ENCODE results near the gene TRAK1. TPM values are rescaled to one million over a fixed set of nuclear protein-coding genes. Genes with fewer than 3 reads are reported as not detected.

The TRAK1 gene
- total and polyA plus RNA-seq, 7 donors = 17.6 to 42.7 (median 31.8) TPM

GRCh38 chr3:42179110-42179725 is 88.1 kb downstream of the TRAK1 start:
- DNase-seq = peak; percentile 65
- no peaks in the 10 kb centered on the region for H3K27me3 ChIP-seq
- no peaks in the 10 kb centered on the region for H3K9me3 ChIP-seq
- WGBS, 2 donors = 14 to 53% methylated on average over 7 of the region's 7 CpGs
- TF ChIP-seq EP300 (IDR thresholded peaks at IDR 0.05) = no peak
- no peak for TF ChIP-seq CTCF (IDR thresholded peaks at IDR 0.05)
- peak in 3 of 4 donors; percentile 28 to 61 (median 49) for TF ChIP-seq POLR2AphosphoS5 (IDR thresholded peaks at IDR 0.05)
- TF ChIP-seq POLR2A (IDR thresholded peaks at IDR 0.05) = no peak
- peaks cover 0 to 21% (median 16%) of the 10 kb centered on the region in 4 donors for H3K4me1 ChIP-seq
- intact Hi-C loops (cut with DNase I) = no loop called here
- H3K36me3 ChIP-seq = no peaks in the 10 kb centered on the region
- H3K4me3 ChIP-seq = no peak overlapping the region
- peak overlapping the region; percentile 42 to 59 (median 54) for H3K27ac ChIP-seq

- no peaks in the 10 kb centered on the region for H3K9me3 ChIP-seq
- TF ChIP-seq EP300 (IDR thresholded peaks at IDR 0.05) = no peak
- TF ChIP-seq POLR2AphosphoS5 (IDR thresholded peaks at IDR 0.05) = no peak
- no peak for TF ChIP-seq CTCF (IDR thresholded peaks at IDR 0.05)
- no peak for TF ChIP-seq POLR2A (IDR thresholded peaks at IDR 0.05)
- intact Hi-C loops (cut with DNase I) = no loop called here
- no peak overlapping the region for H3K27ac ChIP-seq
- no peak overlapping the region for H3K4me3 ChIP-seq
- no peaks in the 10 kb centered on the region for H3K27me3 ChIP-seq
- 19 to 77% methylated on average over 8 of the region's 8 CpGs for WGBS, 2 donors
- peaks cover 0 to 7% (median 3%) of the 10 kb centered on the region in 4 donors for H3K36me3 ChIP-seq
- H3K4me1 ChIP-seq = peaks cover 0 to 21% (median 16%) of the 10 kb centered on the region in 4 donors
- no peak for DNase-seq
Observed at GRCh38 chr3:42180901-42181300, 89.7 kb downstream of the TRAK1 start.

- TF ChIP-seq EP300 (IDR thresholded peaks at IDR 0.05) = no peak
- no peak for TF ChIP-seq POLR2A (IDR thresholded peaks at IDR 0.05)
- TF ChIP-seq POLR2AphosphoS5 (IDR thresholded peaks at IDR 0.05) = no peak
- no peak for TF ChIP-seq CTCF (IDR thresholded peaks at IDR 0.05)
- Histone ChIP-seq H3K4me3 (no peak overlapping the region), H3K4me1 (peaks cover 0 to 17% (median 16%) of the 10 kb centered on the region in 4 donors), H3K27ac (no peak overlapping the region), H3K27me3 (no peaks in the 10 kb centered on the region), H3K36me3 (peaks cover 0 to 7% (median 3%) of the 10 kb centered on the region in 4 donors), H3K9me3 (no peaks in the 10 kb centered on the region)
- 57 to 58% methylated on average over 3 of the region's 3 CpGs for WGBS, 2 donors
- no peak for DNase-seq
- intact Hi-C loops (cut with DNase I) = no loop called here
Observed at GRCh38 chr3:42182555-42182954, 91.4 kb downstream of the TRAK1 start.

- intact Hi-C loops (cut with DNase I) = no loop called here
- 65 to 76% methylated on average over 3 of the region's 3 CpGs for WGBS, 2 donors
- H3K4me3 ChIP-seq = no peak overlapping the region
- no peak overlapping the region for H3K27ac ChIP-seq
- DNase-seq = no peak
- no peaks in the 10 kb centered on the region for H3K27me3 ChIP-seq
- peaks cover 0 to 8% (median 7%) of the 10 kb centered on the region in 4 donors for H3K4me1 ChIP-seq
- no peak for TF ChIP-seq POLR2AphosphoS5 (IDR thresholded peaks at IDR 0.05)
- no peak for TF ChIP-seq POLR2A (IDR thresholded peaks at IDR 0.05)
- TF ChIP-seq EP300 (IDR thresholded peaks at IDR 0.05) = no peak
- TF ChIP-seq CTCF (IDR thresholded peaks at IDR 0.05) = no peak
- H3K9me3 ChIP-seq = no peaks in the 10 kb centered on the region
- H3K36me3 ChIP-seq = peaks cover 0 to 18% (median 5%) of the 10 kb centered on the region in 4 donors
Observed at GRCh38 chr3:42183991-42184632, 93.0 kb downstream of the TRAK1 start.
